HepG2 (cell line): ENCODE results near the gene TET3. TPM values are rescaled to one million over a fixed set of nuclear protein-coding genes. Genes with fewer than 3 reads are reported as not detected.

Experiments used
- ATAC-seq: fragments of 200-7000 bp; cut with Tn5 transposase; 3 replicates; pipeline ENCODE4 v1.9.1; 2020; ENCODE audit warnings: mild to moderate bottlenecking, moderate library complexity
- BruUV-seq: library from RNA; stranded (reverse); fragments of 400-500 nt; replicated peaks from 2 replicates; lab custom pipeline; 2021; lab: Mats Ljungman, UMichigan
- CTCF ChIA-PET: fragments of 300-600 bp; formaldehyde crosslinking; extraction: SDS; loops from one replicate; lab custom pipeline; 2021; ENCODE audit warnings: low total read pairs, inconsistent platforms, low intra/inter-chr PET ratio; lab: Yijun Ruan, JAX
- POLR2A ChIA-PET: fragments of 350-600 bp; sonication (Branson Sonifier 250); formaldehyde crosslinking; loops from one replicate; lab custom pipeline; 2020; ENCODE audit warnings: antibody characterized with exemption, inconsistent platforms; lab: Yijun Ruan, JAX
- DNase-seq: peaks from one replicate; pipeline ENCODE4 v3.0.0-alpha.2; 2015; ENCODE audit warnings: low spot score
- FAIRE-seq: peaks from 3 replicates; lab custom pipeline; 2011; peaks lifted over from hg19 to GRCh38; lab: Jason Lieb, UNC
- H2AFZ ChIP-seq: one replicate; pipeline ENCODE4 v1.6.1; 2011; ENCODE audit warnings: low read length, inconsistent platforms
- H3K27ac ChIP-seq: fragments of 300-600 bp; 3 replicates; pipeline ENCODE4 v1.8.0; 2011; ENCODE audit warnings: mixed run types, mild to moderate bottlenecking, mixed read lengths, low read length, inconsistent platforms; ENCODE audit not compliant: insufficient read depth; ENCODE audit errors: extremely low read length
- H3K27me3 ChIP-seq, 2 experiments: fragments of 200-600 bp in 1 of 2; 2 replicates in 1 of 2; 3 replicates in 1 of 2; pipeline versions ENCODE4 v1.6.0 to v1.8.0; 2011; ENCODE audit warnings: low read length in 2 of 2, mild to moderate bottlenecking in 2 of 2, moderate library complexity in 2 of 2, inconsistent platforms in 1 of 2; ENCODE audit not compliant: insufficient read depth in 2 of 2, control insufficient read depth in 1 of 2
- H3K36me3 ChIP-seq, 2 experiments: fragments of 200-600 bp in 1 of 2; replicated peaks in 1 of 2; 2 replicates in 1 of 2; 3 replicates in 1 of 2; pipeline versions ENCODE4 v1.5.1 to v1.8.0; 2011; ENCODE audit warnings: low read length in 2 of 2, inconsistent platforms in 1 of 2; ENCODE audit not compliant: insufficient read depth in 2 of 2, control insufficient read depth in 1 of 2
- H3K4me1 ChIP-seq: 2 replicates; pipeline ENCODE4 v1.5.1; 2012; ENCODE audit warnings: low read length, inconsistent platforms; ENCODE audit not compliant: insufficient read depth
- H3K4me2 ChIP-seq: 2 replicates; pipeline ENCODE4 v1.6.0; 2011; ENCODE audit warnings: low read depth, low read length, inconsistent platforms
- H3K4me3 ChIP-seq, 3 experiments: fragments of 200-600 bp in 1 of 3; sonication (generic), shearing (Covaris generic) in 1 of 3; replicated peaks in 1 of 3; 2 replicates each; pipeline ENCODE4 v1.5.1; 2011 to 2016; ENCODE audit warnings: low read length in 3 of 3, inconsistent platforms in 2 of 3, low read depth in 2 of 3, mild to moderate bottlenecking in 2 of 3, control low read depth in 1 of 3, mixed read lengths in 1 of 3; ENCODE audit not compliant: insufficient read depth in 1 of 3
- H3K79me2 ChIP-seq: one replicate; pipeline ENCODE4 v1.6.1; 2011; ENCODE audit warnings: low read length, inconsistent platforms; ENCODE audit not compliant: insufficient read depth
- H3K9ac ChIP-seq: 2 replicates; pipeline ENCODE4 v1.6.0; 2011; ENCODE audit warnings: mild to moderate bottlenecking, low read depth, low read length, inconsistent platforms; ENCODE audit not compliant: insufficient read depth
- H3K9me3 ChIP-seq: 2 replicates; pipeline ENCODE4 v1.5.1; 2012; ENCODE audit warnings: mild to moderate bottlenecking, low read length
- H4K20me1 ChIP-seq: 2 replicates; pipeline ENCODE4 v1.6.0; 2011; ENCODE audit warnings: inconsistent platforms, mild to moderate bottlenecking, low read length, moderate library complexity; ENCODE audit not compliant: insufficient read depth
- CC2D1A ChIP-seq: sonication (generic); formaldehyde crosslinking; IDR thresholded peaks from 2 replicates; pipeline ENCODE4 v1.8.1; 2023; ENCODE audit warnings: mild to moderate bottlenecking, missing genetic modification reagents
- GABPA ChIP-seq, 2 experiments: IDR thresholded peaks; 2 replicates each; pipeline ENCODE4 v1.6.1; 2011 to 2016; ENCODE audit warnings: low read depth in 2 of 2, low read length in 1 of 2, missing biosample characterization in 1 of 2, missing genetic modification characterization in 1 of 2
- ZNF225 ChIP-seq: sonication (generic); formaldehyde crosslinking; IDR thresholded peaks from 2 replicates; pipeline ENCODE4 v1.4.0; 2020; ENCODE audit warnings: mild to moderate bottlenecking, missing genetic modification reagents
- WGBS: methylation state at CpG from one replicate; pipeline ENCODE4 v1.1.6; 2017; ENCODE audit warnings: low lambda C conversion rate; 5-methylcytosine and 5-hydroxymethylcytosine counted together
- in situ Hi-C: cut with HindIII; loops from 2 replicates; pipeline ENCODE4 v1.10.0; 2017; ENCODE audit warnings: low pct_unique_long_range_greater_than_20kb; ENCODE audit not compliant: extremely low pct_ligation_motif_present
- intact Hi-C: fragments of 100-400 bp; cut with micrococcal nuclease; formaldehyde crosslinking; loops from one replicate; pipeline ENCODE4 v1.10.0; 2022; ENCODE audit not compliant: unreplicated experiment
- polyA plus RNA-seq, 8 experiments: library from polyadenylated mRNA; depleted of rRNA in 3 of 8; stranded (reverse) in 7 of 8; unstranded in 1 of 8; fragments of >200 nt; fragmentation: Illumina TruSeq in 4 of 8; extraction: Trizol in 4 of 8; gene quantifications; 2 replicates each; pipeline versions ENCODE4 v1.2.1 to v1.2.3, GENCODE V29; 2011 to 2016; ENCODE audit warnings: low read depth in 4 of 8, missing spikeins in 1 of 8, mixed read lengths in 1 of 8; ENCODE audit not compliant: insufficient read depth in 1 of 8
- total RNA-seq, 5 experiments: library from RNA; depleted of rRNA; stranded (reverse); fragments of >200 nt; fragmentation: Illumina TruSeq; extraction: Trizol; gene quantifications; 2 replicates each; pipeline ENCODE4 v1.2.3, GENCODE V29; 2016; ENCODE audit warnings: low read depth in 1 of 5
- TF ChIP-seq, protein P1 (sequence below), 2 experiments: sonication (generic) in 1 of 2; formaldehyde crosslinking in 1 of 2; IDR thresholded peaks; 2 replicates each; pipeline versions ENCODE4 v1.6.1 to v1.9.0; 2014 to 2022; ENCODE audit warnings: antibody characterized with exemption in 1 of 2, borderline replicate concordance in 1 of 2, inconsistent platforms in 1 of 2, low read depth in 1 of 2, missing genetic modification reagents in 1 of 2
- TF ChIP-seq, protein P2 (sequence below): IDR thresholded peaks from 2 replicates; pipeline ENCODE4 v1.6.1; 2012; ENCODE audit warnings: low read depth, low read length, improper control_type of control experiment
- TF ChIP-seq, protein P3 (sequence below): sonication (generic); formaldehyde crosslinking; IDR thresholded peaks from 2 replicates; pipeline ENCODE4 v1.4.0; 2020; ENCODE audit warnings: mild to moderate bottlenecking, missing genetic modification reagents, borderline replicate concordance
- TF ChIP-seq, protein P4 (sequence below): sonication (generic); formaldehyde crosslinking; IDR thresholded peaks from 2 replicates; pipeline ENCODE4 v1.4.0; 2020; ENCODE audit warnings: missing genetic modification reagents, mild to moderate bottlenecking, borderline replicate concordance

The TET3 gene
- total and polyA plus RNA-seq, 2 of the 13 experiments (the other 11 are each of a cell fraction or from before 2014, with no cell fraction given) = 4.3 to 6.8 TPM

DNA sequence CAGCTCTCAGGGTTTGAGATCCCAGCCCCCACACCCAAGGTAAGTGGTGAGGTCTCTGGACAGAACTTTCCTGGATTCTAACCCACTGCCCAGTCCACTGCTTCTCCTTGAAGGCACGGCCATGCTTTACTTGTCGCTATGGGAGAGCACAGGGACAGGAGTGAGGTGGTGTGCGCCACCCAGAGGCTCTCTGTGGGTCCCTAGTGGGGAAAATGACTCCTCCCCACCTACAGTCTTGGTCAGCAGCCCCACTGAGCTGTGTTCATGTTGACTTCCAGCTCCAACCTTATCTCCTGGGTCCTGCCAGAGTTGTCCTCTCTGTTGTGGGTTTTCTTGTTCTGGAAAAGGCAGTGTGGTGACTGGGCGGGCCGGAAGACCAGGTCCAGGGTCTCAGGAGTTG, 11.1 kb downstream of the TET3 start (continued):
- TF ChIP-seq, protein P1, sequence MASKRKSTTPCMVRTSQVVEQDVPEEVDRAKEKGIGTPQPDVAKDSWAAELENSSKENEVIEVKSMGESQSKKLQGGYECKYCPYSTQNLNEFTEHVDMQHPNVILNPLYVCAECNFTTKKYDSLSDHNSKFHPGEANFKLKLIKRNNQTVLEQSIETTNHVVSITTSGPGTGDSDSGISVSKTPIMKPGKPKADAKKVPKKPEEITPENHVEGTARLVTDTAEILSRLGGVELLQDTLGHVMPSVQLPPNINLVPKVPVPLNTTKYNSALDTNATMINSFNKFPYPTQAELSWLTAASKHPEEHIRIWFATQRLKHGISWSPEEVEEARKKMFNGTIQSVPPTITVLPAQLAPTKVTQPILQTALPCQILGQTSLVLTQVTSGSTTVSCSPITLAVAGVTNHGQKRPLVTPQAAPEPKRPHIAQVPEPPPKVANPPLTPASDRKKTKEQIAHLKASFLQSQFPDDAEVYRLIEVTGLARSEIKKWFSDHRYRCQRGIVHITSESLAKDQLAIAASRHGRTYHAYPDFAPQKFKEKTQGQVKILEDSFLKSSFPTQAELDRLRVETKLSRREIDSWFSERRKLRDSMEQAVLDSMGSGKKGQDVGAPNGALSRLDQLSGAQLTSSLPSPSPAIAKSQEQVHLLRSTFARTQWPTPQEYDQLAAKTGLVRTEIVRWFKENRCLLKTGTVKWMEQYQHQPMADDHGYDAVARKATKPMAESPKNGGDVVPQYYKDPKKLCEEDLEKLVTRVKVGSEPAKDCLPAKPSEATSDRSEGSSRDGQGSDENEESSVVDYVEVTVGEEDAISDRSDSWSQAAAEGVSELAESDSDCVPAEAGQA (IDR thresholded peaks at IDR 0.05; ENCODE audit: low read depth) = no peak
- TF ChIP-seq, protein P1 (CRISPR knock-in tag; IDR thresholded peaks at IDR 0.05; ENCODE audit: borderline replicate concordance) = no peak
- TF ChIP-seq ZNF225 (CRISPR knock-in tag) = no peak

DNA sequence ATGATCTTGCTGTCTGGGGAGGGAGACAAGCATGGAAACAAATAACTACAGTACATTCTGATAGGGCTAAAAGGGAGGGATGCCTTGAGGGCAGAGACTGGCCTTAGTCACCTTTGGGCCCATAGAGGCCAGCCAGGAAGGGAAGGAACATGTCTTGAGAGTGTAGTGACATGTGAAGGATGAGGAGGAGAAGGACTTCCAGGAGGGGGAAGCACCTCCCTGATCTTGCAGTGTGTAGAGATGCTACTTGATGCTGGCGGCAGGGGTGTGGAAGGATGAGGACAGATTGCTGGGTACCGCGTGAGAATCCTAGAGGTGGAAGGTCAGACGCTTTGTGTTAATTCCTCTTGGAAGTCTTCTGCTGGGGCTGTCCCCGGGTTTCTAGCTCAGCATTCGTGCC, 13.1 kb downstream of the TET3 start:
- FAIRE-seq (no peak), DNase-seq (no peak), ATAC-seq (no peak)
- Histone ChIP-seq H3K4me3 (no peak overlapping the region), H3K27ac (no peak overlapping the region), H4K20me1 (peaks cover 25% of the 10 kb centered on the region), H3K9me3 (no peaks in the 10 kb centered on the region), H3K9ac (no peak overlapping the region), H3K36me3 (peaks cover 7 to 41% of the 10 kb centered on the region in 2 experiments; a peak in 3 of 5 replicates), H3K79me2 (peaks cover 68% of the 10 kb centered on the region), H3K4me2 (no peak overlapping the region), H3K4me1 (peaks cover 23% of the 10 kb centered on the region), H3K27me3 (no peaks in the 10 kb centered on the region), H2AFZ (no peak overlapping the region)
- intact Hi-C loops = no loop called here
- no TSS peak for BruUV-seq
- CTCF ChIA-PET = no interaction called here
- in situ Hi-C loops = no loop called here
- POLR2A ChIA-PET = no interaction called here
- 94% methylated on average over 6 of the region's 6 CpGs for WGBS
- TF ChIP-seq, protein P2, sequence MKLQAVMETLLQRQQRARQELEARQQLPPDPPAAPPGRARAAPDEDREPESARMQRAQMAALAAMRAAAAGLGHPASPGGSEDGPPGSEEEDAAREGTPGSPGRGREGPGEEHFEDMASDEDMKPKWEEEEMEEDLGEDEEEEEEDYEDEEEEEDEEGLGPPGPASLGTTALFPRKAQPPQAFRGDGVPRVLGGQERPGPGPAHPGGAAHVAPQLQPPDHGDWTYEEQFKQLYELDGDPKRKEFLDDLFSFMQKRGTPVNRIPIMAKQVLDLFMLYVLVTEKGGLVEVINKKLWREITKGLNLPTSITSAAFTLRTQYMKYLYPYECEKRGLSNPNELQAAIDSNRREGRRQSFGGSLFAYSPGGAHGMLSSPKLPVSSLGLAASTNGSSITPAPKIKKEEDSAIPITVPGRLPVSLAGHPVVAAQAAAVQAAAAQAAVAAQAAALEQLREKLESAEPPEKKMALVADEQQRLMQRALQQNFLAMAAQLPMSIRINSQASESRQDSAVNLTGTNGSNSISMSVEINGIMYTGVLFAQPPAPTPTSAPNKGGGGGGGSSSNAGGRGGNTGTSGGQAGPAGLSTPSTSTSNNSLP = no peak
- TF ChIP-seq CC2D1A = no peak
- TF ChIP-seq, protein P3, sequence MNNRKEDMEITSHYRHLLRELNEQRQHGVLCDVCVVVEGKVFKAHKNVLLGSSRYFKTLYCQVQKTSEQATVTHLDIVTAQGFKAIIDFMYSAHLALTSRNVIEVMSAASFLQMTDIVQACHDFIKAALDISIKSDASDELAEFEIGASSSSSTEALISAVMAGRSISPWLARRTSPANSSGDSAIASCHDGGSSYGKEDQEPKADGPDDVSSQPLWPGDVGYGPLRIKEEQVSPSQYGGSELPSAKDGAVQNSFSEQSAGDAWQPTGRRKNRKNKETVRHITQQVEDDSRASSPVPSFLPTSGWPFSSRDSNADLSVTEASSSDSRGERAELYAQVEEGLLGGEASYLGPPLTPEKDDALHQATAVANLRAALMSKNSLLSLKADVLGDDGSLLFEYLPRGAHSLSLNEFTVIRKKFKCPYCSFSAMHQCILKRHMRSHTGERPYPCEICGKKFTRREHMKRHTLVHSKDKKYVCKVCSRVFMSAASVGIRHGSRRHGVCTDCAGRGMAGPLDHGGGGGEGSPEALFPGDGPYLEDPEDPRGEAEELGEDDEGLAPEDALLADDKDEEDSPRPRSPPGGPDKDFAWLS = no peak
- no peak for TF ChIP-seq GABPA (IDR thresholded peaks at IDR 0.05; ENCODE audit: low read depth, low read length)
- TF ChIP-seq GABPA (CRISPR knock-in tag; IDR thresholded peaks at IDR 0.05; ENCODE audit: low read depth) = no peak
- TF ChIP-seq, protein P4, sequence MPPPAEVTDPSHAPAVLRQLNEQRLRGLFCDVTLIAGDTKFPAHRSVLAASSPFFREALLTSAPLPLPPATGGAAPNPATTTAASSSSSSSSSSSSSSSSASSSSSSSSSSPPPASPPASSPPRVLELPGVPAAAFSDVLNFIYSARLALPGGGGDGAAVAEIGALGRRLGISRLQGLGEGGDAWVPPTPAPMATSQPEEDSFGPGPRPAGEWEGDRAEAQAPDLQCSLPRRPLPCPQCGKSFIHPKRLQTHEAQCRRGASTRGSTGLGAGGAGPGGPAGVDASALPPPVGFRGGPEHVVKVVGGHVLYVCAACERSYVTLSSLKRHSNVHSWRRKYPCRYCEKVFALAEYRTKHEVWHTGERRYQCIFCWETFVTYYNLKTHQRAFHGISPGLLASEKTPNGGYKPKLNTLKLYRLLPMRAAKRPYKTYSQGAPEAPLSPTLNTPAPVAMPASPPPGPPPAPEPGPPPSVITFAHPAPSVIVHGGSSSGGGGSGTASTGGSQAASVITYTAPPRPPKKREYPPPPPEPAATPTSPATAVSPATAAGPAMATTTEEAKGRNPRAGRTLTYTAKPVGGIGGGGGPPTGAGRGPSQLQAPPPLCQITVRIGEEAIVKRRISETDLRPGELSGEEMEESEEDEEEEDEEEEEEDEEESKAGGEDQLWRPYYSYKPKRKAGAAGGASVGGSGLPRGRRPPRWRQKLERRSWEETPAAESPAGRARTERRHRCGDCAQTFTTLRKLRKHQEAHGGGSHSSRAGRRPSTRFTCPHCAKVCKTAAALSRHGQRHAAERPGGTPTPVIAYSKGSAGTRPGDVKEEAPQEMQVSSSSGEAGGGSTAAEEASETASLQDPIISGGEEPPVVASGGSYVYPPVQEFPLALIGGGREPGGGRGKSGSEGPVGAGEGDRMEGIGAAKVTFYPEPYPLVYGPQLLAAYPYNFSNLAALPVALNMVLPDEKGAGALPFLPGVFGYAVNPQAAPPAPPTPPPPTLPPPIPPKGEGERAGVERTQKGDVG = no peak
